Skeletal muscle tissue (tissue), 4 donors: ENCODE data around the gene SCUBE1. TPM values are rescaled to one million over a fixed set of nuclear protein-coding genes. Genes with fewer than 3 reads are reported as not detected.

Source experiments
- H3K27ac ChIP-seq: one replicate; pipeline ENCODE4 v1.7.0; 2013; ENCODE audit warnings: mild to moderate bottlenecking, low read depth, low read length, inconsistent platforms
- H3K27me3 ChIP-seq, 3 donors: one replicate each; pipeline ENCODE4 v1.7.0; 2013; ENCODE audit warnings: low read length in 3 of 3; ENCODE audit not compliant: control insufficient read depth in 3 of 3, insufficient read depth in 3 of 3
- H3K36me3 ChIP-seq, 3 donors: one replicate each; pipeline ENCODE4 v1.7.0; 2013; ENCODE audit warnings: low read length in 3 of 3; ENCODE audit not compliant: control insufficient read depth in 3 of 3, insufficient read depth in 3 of 3
- H3K4me1 ChIP-seq, 3 donors: one replicate each; pipeline ENCODE4 v1.7.0; 2013; ENCODE audit warnings: low read length in 3 of 3, mild to moderate bottlenecking in 3 of 3; ENCODE audit not compliant: control insufficient read depth in 3 of 3, insufficient read depth in 3 of 3
- H3K4me3 ChIP-seq, 3 donors: one replicate each; pipeline ENCODE4 v1.7.0; 2013; ENCODE audit warnings: low read length in 3 of 3
- H3K9ac ChIP-seq, 3 donors: one replicate each; pipeline ENCODE4 v1.7.0; 2013; ENCODE audit warnings: low read length in 3 of 3, mild to moderate bottlenecking in 3 of 3, moderate library complexity in 2 of 3, low read depth in 1 of 3
- H3K9me3 ChIP-seq, 3 donors: one replicate each; pipeline ENCODE4 v1.7.0; 2013; ENCODE audit warnings: low read length in 3 of 3; ENCODE audit not compliant: control insufficient read depth in 3 of 3
- total RNA-seq: library from RNA; depleted of rRNA; stranded (reverse); fragments of >200 nt; gene quantifications from one replicate; pipeline ENCODE4 v1.2.3, GENCODE V29; 2014
- donor health status: Osteomylitis.

SCUBE1 gene
- total RNA-seq, 1 donor from 2014 or later, result under 0.01 TPM

DNA sequence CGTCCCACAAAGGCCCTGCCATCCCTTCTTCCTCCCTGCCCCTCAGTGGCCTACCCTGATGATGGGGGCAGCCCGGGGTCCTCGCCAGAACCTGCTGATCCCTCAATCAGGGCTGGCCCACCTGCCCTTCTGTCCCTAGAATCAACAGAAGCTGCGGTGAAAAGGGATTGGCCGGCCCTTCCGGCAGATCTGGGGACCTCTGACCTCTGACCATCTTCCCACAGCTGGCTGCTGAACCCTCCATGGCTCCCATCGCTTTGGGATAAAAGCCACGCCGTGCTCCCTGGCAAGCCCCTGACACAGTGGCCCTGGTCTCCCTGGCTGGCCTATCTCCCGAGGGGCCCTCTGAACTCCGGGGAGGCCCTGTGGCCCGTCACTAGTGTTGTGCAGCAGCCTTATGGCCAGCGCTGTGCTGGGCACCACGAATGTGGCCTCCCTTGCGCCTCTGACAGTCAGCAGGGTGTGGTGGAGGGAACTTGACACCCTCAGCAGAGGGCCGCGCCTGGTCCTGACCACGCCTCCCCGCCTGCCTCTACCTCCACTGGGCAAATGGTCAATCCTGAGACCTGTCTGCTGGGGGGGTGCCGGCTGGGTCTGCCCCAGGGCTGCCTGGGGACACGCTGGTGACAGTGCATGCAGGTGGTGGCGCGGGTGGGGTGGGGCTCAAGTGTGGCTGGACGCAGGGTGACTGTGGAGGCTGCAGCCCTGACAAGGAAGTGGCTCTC is 98.2 kb downstream of the SCUBE1 start:
- Histone ChIP-seq H3K27me3 (peaks cover 6 to 17% (median 13%) of the 10 kb centered on the region in 3 donors), H3K4me3 (no peak overlapping the region), H3K4me1 (peaks cover 0 to under 1% (median 0%) of the 10 kb centered on the region in 3 donors), H3K27ac (no peak overlapping the region), H3K9ac (no peak overlapping the region), H3K36me3 (no peaks in the 10 kb centered on the region), H3K9me3 (no peaks in the 10 kb centered on the region)

DNA sequence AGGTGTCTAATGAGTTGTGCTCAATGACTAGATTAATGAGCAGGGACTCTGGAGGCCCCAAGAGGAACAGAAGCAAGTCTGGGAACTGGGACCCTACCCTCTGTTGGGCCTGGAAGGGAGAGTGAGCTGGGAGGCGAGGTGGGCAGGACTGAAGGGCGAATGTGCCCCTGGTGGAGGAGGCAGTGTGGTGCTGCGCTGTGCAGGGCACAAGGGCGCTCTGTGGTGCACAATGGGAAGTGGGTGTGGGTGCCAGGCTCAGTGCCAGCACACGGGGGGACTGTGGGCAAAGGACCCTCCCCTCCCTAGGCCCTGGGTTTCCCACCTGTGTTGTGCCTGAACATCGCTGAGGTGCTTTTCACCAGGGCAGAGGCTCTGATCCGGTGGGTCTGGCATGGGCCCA is 98.8 kb downstream of the SCUBE1 start:
- H3K36me3 ChIP-seq, result no peaks in the 10 kb centered on the region
- H3K9me3 ChIP-seq, result no peaks in the 10 kb centered on the region
- peaks cover 0 to 4% (median 0%) of the 10 kb centered on the region in 3 donors for H3K4me1 ChIP-seq
- peaks cover 11 to 22% (median 17%) of the 10 kb centered on the region in 3 donors for H3K27me3 ChIP-seq
- H3K9ac ChIP-seq, result no peak overlapping the region
- no peak overlapping the region for H3K27ac ChIP-seq
- H3K4me3 ChIP-seq, result no peak overlapping the region

DNA sequence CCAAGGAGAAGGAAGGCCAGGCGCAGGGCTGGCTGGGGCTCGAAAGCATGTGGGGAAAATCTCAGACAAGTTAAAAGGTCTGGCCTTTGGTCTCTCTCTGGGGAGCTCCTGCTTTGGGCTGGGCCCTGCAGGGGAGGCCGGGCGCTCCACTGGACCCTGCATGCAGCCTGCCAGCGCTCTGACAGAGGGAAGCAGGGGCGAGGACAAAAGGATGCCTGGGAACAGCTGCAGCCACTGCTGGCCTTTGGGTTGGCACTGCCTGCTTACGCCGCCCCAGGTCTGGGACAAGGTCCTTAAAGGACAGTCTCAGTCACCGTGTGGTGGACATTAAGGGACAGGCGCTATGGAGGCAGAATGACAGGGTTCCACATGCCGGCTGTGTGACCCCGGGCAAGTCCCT is 99.8 kb downstream of the SCUBE1 start:
- no peaks in the 10 kb centered on the region for H3K9me3 ChIP-seq
- no peak overlapping the region for H3K9ac ChIP-seq
- peaks cover 11 to 33% (median 19%) of the 10 kb centered on the region in 3 donors for H3K27me3 ChIP-seq
- H3K36me3 ChIP-seq, result no peaks in the 10 kb centered on the region
- no peak overlapping the region for H3K4me3 ChIP-seq
- H3K4me1 ChIP-seq, result peaks cover 6 to 14% (median 7%) of the 10 kb centered on the region in 3 donors
- H3K27ac ChIP-seq, result no peak overlapping the region

DNA sequence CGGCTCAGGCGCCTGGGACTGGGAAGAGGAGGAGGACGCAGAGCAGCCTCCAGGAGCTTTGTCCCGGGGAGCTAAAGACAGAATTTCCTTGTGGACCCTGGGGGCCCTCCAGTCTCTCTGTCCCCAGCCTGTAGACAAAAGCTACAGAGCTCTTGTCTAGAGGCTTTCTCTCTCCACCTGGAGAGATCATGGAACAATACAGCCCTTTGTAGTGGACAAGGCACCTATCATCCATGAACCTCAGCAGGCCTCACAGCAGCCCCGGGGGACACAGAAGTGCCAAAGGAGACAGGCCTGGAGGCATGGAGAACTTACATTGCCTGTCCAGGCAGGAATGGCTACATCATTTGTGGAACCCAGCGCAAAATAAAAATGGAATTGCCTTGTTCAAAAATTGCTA is 100.5 kb downstream of the SCUBE1 start:
- Histone ChIP-seq H3K9ac (no peak overlapping the region), H3K36me3 (no peaks in the 10 kb centered on the region), H3K4me1 (peaks cover 12 to 16% (median 13%) of the 10 kb centered on the region in 3 donors), H3K27ac (no peak overlapping the region), H3K9me3 (no peaks in the 10 kb centered on the region), H3K4me3 (no peak overlapping the region), H3K27me3 (peaks cover 11 to 34% (median 19%) of the 10 kb centered on the region in 3 donors)

DNA sequence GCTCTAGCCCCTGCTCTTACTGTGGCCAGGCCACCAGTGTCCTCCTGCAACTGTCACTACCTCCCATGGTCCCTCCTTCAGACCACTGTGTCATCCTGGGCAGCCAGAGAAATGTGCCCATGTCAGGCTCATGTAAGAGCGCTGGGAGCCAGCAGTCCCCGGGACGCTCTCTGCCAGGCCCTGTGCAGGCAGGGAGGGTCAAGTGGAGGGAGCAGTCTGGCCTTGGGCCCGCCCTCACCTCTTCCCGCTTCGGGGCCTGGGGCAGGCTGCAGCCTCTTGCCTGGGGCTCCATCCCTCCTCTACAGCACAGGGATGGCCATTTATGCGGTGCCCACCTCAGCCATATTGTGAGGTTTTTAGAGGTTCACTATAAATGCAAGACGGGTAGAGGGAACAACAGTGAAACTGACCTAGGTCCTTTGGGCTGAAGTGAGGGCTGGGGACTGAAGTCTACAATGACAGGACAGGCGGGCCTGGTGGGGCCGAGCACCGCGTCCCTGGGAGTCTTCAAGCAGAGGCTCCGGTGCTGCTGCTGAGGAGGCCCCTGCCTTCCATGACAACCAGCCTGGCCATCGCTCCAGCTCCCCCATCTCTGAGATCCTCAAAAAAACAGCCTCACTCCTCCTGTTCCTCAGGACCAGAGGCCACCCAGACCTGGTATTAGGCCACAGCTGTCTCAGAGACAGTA is 101.3 kb downstream of the SCUBE1 start:
- no peak overlapping the region for H3K9ac ChIP-seq
- H3K36me3 ChIP-seq, result no peaks in the 10 kb centered on the region
- H3K4me1 ChIP-seq, result peaks cover 12 to 16% (median 13%) of the 10 kb centered on the region in 3 donors
- peaks cover 11 to 34% (median 15%) of the 10 kb centered on the region in 3 donors for H3K27me3 ChIP-seq
- no peaks in the 10 kb centered on the region for H3K9me3 ChIP-seq
- no peak overlapping the region for H3K27ac ChIP-seq
- H3K4me3 ChIP-seq, result no peak overlapping the region

DNA sequence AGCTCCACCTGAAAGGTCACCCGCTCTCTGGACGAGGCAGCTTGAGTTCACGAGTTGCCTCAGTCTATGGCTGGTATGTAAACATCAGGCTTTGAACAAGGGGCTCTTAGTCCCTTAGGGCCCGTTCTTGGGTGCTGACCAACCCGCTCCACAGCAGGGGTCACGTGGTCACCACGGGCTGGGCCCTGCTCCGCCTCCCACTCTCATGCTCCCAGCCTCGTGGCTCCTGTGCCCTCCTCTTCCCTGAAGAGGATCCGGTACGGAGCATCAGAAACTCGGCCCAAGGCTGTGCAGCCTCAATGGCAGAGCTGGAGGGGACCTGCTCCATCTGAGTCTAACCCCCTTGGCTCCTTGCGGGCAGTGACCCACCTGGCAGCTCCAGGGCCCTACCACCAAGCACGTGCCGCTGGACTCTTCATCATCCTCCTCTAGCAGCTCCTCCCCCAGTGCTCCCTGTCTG is 102.0 kb downstream of the SCUBE1 start:
- H3K36me3 ChIP-seq, result no peaks in the 10 kb centered on the region
- no peak overlapping the region for H3K27ac ChIP-seq
- no peak overlapping the region for H3K4me3 ChIP-seq
- H3K9ac ChIP-seq, result no peak overlapping the region
- peaks cover 12 to 16% (median 13%) of the 10 kb centered on the region in 3 donors for H3K4me1 ChIP-seq
- H3K9me3 ChIP-seq, result no peaks in the 10 kb centered on the region
- peaks cover 11 to 34% (median 15%) of the 10 kb centered on the region in 3 donors for H3K27me3 ChIP-seq

DNA sequence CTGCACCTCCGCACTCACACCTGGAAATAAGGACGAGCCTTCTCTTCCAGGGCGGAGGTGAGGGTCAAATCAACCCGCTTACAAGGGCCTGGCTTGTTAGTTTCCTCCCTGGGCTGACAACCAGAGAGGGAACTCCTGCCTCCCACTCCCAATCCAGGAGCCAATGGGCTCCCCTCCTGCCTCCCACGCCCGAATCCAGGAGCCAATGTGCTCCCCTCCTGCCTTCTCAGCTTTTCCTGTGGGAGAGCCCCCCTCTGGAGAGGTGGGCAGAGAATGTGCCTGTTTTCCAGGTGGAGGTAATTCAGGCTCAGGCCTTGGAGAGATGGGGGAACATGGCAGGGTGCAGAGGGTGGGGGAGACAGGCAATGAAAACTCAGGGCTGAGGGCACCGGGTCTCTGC is 102.6 kb downstream of the SCUBE1 start:
- H3K36me3 ChIP-seq, result no peaks in the 10 kb centered on the region
- H3K4me3 ChIP-seq, result no peak overlapping the region
- H3K27me3 ChIP-seq, result peaks cover 11 to 34% (median 19%) of the 10 kb centered on the region in 3 donors
- no peak overlapping the region for H3K9ac ChIP-seq
- H3K4me1 ChIP-seq, result peaks cover 12 to 16% (median 13%) of the 10 kb centered on the region in 3 donors
- H3K27ac ChIP-seq, result no peak overlapping the region
- H3K9me3 ChIP-seq, result no peaks in the 10 kb centered on the region

DNA sequence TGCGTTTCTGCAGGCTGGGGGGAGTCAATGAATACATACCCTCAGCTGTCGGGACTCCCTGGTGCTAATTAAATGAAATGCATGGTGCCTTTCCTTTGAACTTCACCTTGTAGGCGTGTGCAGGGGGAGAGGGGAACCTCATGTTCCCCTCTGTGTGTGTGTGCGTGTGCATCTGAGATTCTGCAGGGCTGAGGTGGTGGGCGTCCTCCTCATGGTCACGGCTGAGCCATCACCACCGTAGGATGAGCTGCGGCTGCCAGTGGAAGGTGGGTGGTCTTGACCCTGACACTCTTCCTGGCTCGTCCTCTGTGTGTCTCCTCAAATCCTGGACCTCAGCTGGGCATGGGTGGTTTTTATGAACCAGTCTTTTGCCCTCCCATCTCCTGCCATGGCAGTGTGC is 103.2 kb downstream of the SCUBE1 start:
- H3K27me3 ChIP-seq, result peaks cover 11 to 34% (median 20%) of the 10 kb centered on the region in 3 donors
- no peak overlapping the region for H3K4me3 ChIP-seq
- H3K4me1 ChIP-seq, result peaks cover 12 to 16% (median 13%) of the 10 kb centered on the region in 3 donors
- no peak overlapping the region for H3K27ac ChIP-seq
- no peaks in the 10 kb centered on the region for H3K36me3 ChIP-seq
- no peaks in the 10 kb centered on the region for H3K9me3 ChIP-seq
- H3K9ac ChIP-seq, result no peak overlapping the region

DNA sequence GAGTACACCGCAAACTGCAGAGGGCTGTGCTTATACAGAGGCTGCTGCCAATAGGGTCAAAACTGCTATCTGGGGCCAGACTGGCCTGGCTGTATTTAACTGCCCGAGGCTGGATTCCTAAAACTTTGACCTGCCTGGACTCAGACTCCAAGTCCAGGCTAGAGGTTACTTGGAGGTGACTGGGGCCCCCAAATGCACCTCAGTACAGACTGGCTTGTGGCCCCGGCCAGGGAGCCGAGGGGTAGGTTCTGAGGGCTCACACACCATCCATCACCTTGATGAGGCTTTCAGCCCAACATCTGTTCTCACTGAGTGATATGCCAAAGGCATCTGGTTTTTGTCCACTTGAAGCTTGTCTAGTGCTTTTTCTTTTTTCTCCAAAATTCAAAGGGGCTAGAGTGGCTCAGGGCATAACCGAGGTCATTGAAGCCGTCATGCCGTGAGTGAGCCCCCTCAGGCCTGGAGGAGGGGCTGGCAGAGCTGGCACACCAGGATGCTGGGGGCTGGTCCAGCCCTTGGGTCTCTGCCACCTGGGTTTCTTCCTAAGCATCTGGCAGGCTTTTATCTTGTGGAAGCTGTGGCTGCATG is 103.9 kb downstream of the SCUBE1 start:
- H3K27me3 ChIP-seq, result peaks cover 11 to 34% (median 20%) of the 10 kb centered on the region in 3 donors
- peaks cover 12 to 16% (median 13%) of the 10 kb centered on the region in 3 donors for H3K4me1 ChIP-seq
- no peaks in the 10 kb centered on the region for H3K9me3 ChIP-seq
- H3K4me3 ChIP-seq, result no peak overlapping the region
- H3K36me3 ChIP-seq, result no peaks in the 10 kb centered on the region
- peak overlapping the region in 2 of 3 donors; percentile 8 to 21 for H3K9ac ChIP-seq
- no peak overlapping the region for H3K27ac ChIP-seq
